ENCODE measurements around the gene BEX2. TPM values are rescaled to one million over a fixed set of nuclear protein-coding genes. Genes with fewer than 3 reads are reported as not detected.
"Not testable (repeated sequence)": the region's sequence is repeated elsewhere in the genome, so short reads cannot be mapped to it uniquely, and the experiment has no call there.

The BEX2 gene
- 1.6 and 14.3 TPM in 2 replicates for total RNA-seq (ENCODE audit: low replicate concordance)

GRCh38 chrX:103310555-103311398 is at the start of gene BEX2:
Gene BEX2 (minus strand): TSS chrX:103310990. CDS start chrX:103309976, 1,014 bp downstream.
- H3K4me3 ChIP-seq (ENCODE audit: low read depth, low read length) = peak within 1 kb of the TSS; percentile 52
- peak; percentile 2 for DNase-seq (ENCODE audit: low read depth)
- TF ChIP-seq CTCF (IDR thresholded peaks at IDR 0.05; ENCODE audit: insufficient read depth, low read length) = no peak

GRCh38 chrX:103360092-103360491 is 49.3 kb upstream of the BEX2 start:
- H3K4me3 ChIP-seq (ENCODE audit: low read depth, low read length) = no peak overlapping the region
- peak; percentile 35 for DNase-seq (ENCODE audit: low read depth)
- TF ChIP-seq CTCF (IDR thresholded peaks at IDR 0.05; ENCODE audit: insufficient read depth, low read length) = no peak

- DNase-seq (ENCODE audit: low read depth); H3K4me3 ChIP-seq (ENCODE audit: low read depth, low read length): not testable (repeated sequence)
Observed at GRCh38 chrX:103359605-103360004, 48.8 kb upstream of the BEX2 start.

GRCh38 chrX:103357871-103358270 is 47.1 kb upstream of the BEX2 start:
- no peak for DNase-seq (ENCODE audit: low read depth)
- TF ChIP-seq CTCF (IDR thresholded peaks at IDR 0.05; ENCODE audit: insufficient read depth, low read length) = no peak
- H3K4me3 ChIP-seq (ENCODE audit: low read depth, low read length) = peak overlapping the region; percentile 71

GRCh38 chrX:103356858-103357257 is 46.1 kb upstream of the BEX2 start:
- DNase-seq (ENCODE audit: low read depth) = no peak
- no peak for TF ChIP-seq CTCF (IDR thresholded peaks at IDR 0.05; ENCODE audit: insufficient read depth, low read length)
- H3K4me3 ChIP-seq (ENCODE audit: low read depth, low read length) = peak overlapping the region; percentile 71

- TF ChIP-seq CTCF (IDR thresholded peaks at IDR 0.05; ENCODE audit: insufficient read depth, low read length) = no peak
- peak; percentile 84 for DNase-seq (ENCODE audit: low read depth)
- H3K4me3 ChIP-seq (ENCODE audit: low read depth, low read length) = peak within 1 kb of the TSS; percentile 71
Observed at GRCh38 chrX:103356130-103356798, 45.5 kb upstream of the BEX2 start, which contains the start of gene TCEAL9. Gene TCEAL9 (plus strand): TSS chrX:103356506. CDS start chrX:103357685, 1,179 bp downstream.
